WTC11 (cell line): Measurements from ENCODE around the gene ADGRL3. TPM values are rescaled to one million over a fixed set of nuclear protein-coding genes. Genes with fewer than 3 reads are reported as not detected.

Experiments
- ATAC-seq: fragments of 200-7000 bp; cut with Tn5 transposase; 2 replicates; pipeline ENCODE4 v1.10.0; 2021; ENCODE audit warnings: mild to moderate bottlenecking, moderate library complexity
- CTCF ChIA-PET: fragments of 300-600 bp; sonication (Branson Sonifier 250); formaldehyde crosslinking; loops from one replicate; lab custom pipeline; 2021; ENCODE audit warnings: antibody characterized with exemption; lab: Charles Lee
- POLR2A ChIA-PET: fragments of 350-600 bp; sonication (Branson Sonifier 250); formaldehyde crosslinking; loops from one replicate; lab custom pipeline; 2021; ENCODE audit warnings: antibody characterized with exemption; lab: Charles Lee
- DNase-seq: peaks from one replicate; pipeline ENCODE4 v3.0.0; 2021; ENCODE audit warnings: low spot score
- H3K27ac Mint-ChIP-seq: 2 replicates; pipeline ENCODE4 v1.8.0; 2021; ENCODE audit warnings: mixed read lengths
- H3K27me3 Mint-ChIP-seq: 2 replicates; pipeline ENCODE4 v1.8.0; 2021; ENCODE audit warnings: low read depth, mild to moderate bottlenecking, moderate library complexity, mixed read lengths
- H3K36me3 Mint-ChIP-seq: 2 replicates; pipeline ENCODE4 v1.8.0; 2021; ENCODE audit warnings: mixed read lengths
- H3K4me1 Mint-ChIP-seq: 2 replicates; pipeline ENCODE4 v1.8.0; 2022; ENCODE audit warnings: mixed read lengths
- H3K4me3 Mint-ChIP-seq: 2 replicates; pipeline ENCODE4 v1.8.0; 2021; ENCODE audit warnings: mild to moderate bottlenecking, moderate library complexity, mixed read lengths
- H3K9me3 Mint-ChIP-seq: 2 replicates; pipeline ENCODE4 v1.8.0; 2021; ENCODE audit warnings: mixed read lengths
- AFF4 ChIP-seq: sonication (generic); formaldehyde crosslinking; IDR thresholded peaks from 2 replicates; pipeline ENCODE4 v1.8.1; 2023; ENCODE audit warnings: mild to moderate bottlenecking, missing genetic modification reagents, borderline replicate concordance
- ATF1 ChIP-seq: sonication (generic); formaldehyde crosslinking; IDR thresholded peaks from 2 replicates; pipeline ENCODE4 v1.8.1; 2023; ENCODE audit warnings: mild to moderate bottlenecking, moderate library complexity, missing genetic modification reagents
- CBFB ChIP-seq: sonication (generic); formaldehyde crosslinking; IDR thresholded peaks from 2 replicates; pipeline ENCODE4 v1.8.1; 2022; ENCODE audit warnings: mild to moderate bottlenecking, low read depth, missing genetic modification reagents
- ETV6 ChIP-seq: sonication (generic); formaldehyde crosslinking; IDR thresholded peaks from 2 replicates; pipeline ENCODE4 v1.8.1; 2022; ENCODE audit warnings: mild to moderate bottlenecking, missing genetic modification reagents
- FOXJ3 ChIP-seq: sonication (generic); formaldehyde crosslinking; IDR thresholded peaks from 2 replicates; pipeline ENCODE4 v1.9.0; 2021; ENCODE audit warnings: missing genetic modification reagents, mild to moderate bottlenecking, borderline replicate concordance
- FOXK1 ChIP-seq: sonication (generic); formaldehyde crosslinking; IDR thresholded peaks from 2 replicates; pipeline ENCODE4 v1.8.0; 2022; ENCODE audit warnings: mild to moderate bottlenecking, moderate library complexity, missing genetic modification reagents
- GABPB1 ChIP-seq: sonication (generic); formaldehyde crosslinking; IDR thresholded peaks from 2 replicates; pipeline ENCODE4 v1.8.1; 2023; ENCODE audit warnings: mild to moderate bottlenecking, missing genetic modification reagents
- IRF1 ChIP-seq: sonication (generic); formaldehyde crosslinking; IDR thresholded peaks from 2 replicates; pipeline ENCODE4 v1.8.0; 2023; ENCODE audit warnings: missing genetic modification reagents
- IRF2 ChIP-seq: sonication (generic); formaldehyde crosslinking; IDR thresholded peaks from 2 replicates; pipeline ENCODE4 v1.8.0; 2022; ENCODE audit warnings: low read depth, missing genetic modification reagents, borderline replicate concordance
- MLX ChIP-seq: sonication (generic); formaldehyde crosslinking; IDR thresholded peaks from 2 replicates; pipeline ENCODE4 v1.8.1; 2023; ENCODE audit warnings: mild to moderate bottlenecking, missing genetic modification reagents, moderate library complexity
- OVOL2 ChIP-seq: fragments of 250-450 bp; sonication (Bioruptor Pico); IDR thresholded peaks from 2 replicates; pipeline ENCODE4 v1.9.0; 2021; ENCODE audit warnings: mild to moderate bottlenecking, borderline replicate concordance
- PRDM15 ChIP-seq: sonication (generic); formaldehyde crosslinking; IDR thresholded peaks from 2 replicates; pipeline ENCODE4 v1.8.0; 2022; ENCODE audit warnings: missing genetic modification reagents
- PREB ChIP-seq: sonication (generic); formaldehyde crosslinking; IDR thresholded peaks from 2 replicates; pipeline ENCODE4 v1.8.1; 2022; ENCODE audit warnings: mild to moderate bottlenecking, missing genetic modification reagents, moderate library complexity, borderline replicate concordance
- RORB ChIP-seq: fragments of 250-450 bp; sonication (Bioruptor Pico); IDR thresholded peaks from 2 replicates; pipeline ENCODE4 v1.9.0; 2021; ENCODE audit warnings: mild to moderate bottlenecking
- TCF7 ChIP-seq: sonication (generic); formaldehyde crosslinking; IDR thresholded peaks from 2 replicates; pipeline ENCODE4 v1.8.0; 2022; ENCODE audit warnings: mild to moderate bottlenecking, low read depth, missing genetic modification reagents, moderate library complexity
- ZBTB21 ChIP-seq: sonication (generic); formaldehyde crosslinking; IDR thresholded peaks from 2 replicates; pipeline ENCODE4 v1.8.1; 2023; ENCODE audit warnings: mild to moderate bottlenecking, missing genetic modification reagents, borderline replicate concordance
- ZBTB43 ChIP-seq: sonication (generic); formaldehyde crosslinking; IDR thresholded peaks from 2 replicates; pipeline ENCODE4 v1.8.1; 2023; ENCODE audit warnings: mild to moderate bottlenecking, missing genetic modification reagents
- ZNF219 ChIP-seq: sonication (generic); formaldehyde crosslinking; IDR thresholded peaks from 2 replicates; pipeline ENCODE4 v1.8.0; 2023; ENCODE audit warnings: missing genetic modification reagents, mild to moderate bottlenecking, borderline replicate concordance
- ZNF416 ChIP-seq: fragments of 250-450 bp; sonication (Bioruptor Pico); IDR thresholded peaks from 2 replicates; pipeline ENCODE4 v1.9.0; 2021; ENCODE audit warnings: mild to moderate bottlenecking, inconsistent platforms
- ZNF532 ChIP-seq: fragments of 250-450 bp; sonication (Bioruptor Pico); IDR thresholded peaks from 2 replicates; pipeline ENCODE4 v1.9.0; 2021; ENCODE audit warnings: mild to moderate bottlenecking, borderline replicate concordance
- total RNA-seq: library from RNA; stranded (reverse); gene quantifications from 3 replicates; pipeline ENCODE4 v1.2.3, GENCODE V29; 2021

The ADGRL3 gene
- total RNA-seq, 1 experiment from 2014 or later, result 8.7 TPM

GRCh38 chr4:62023633-62024032, 823.5 kb downstream of the ADGRL3 start:
- TF ChIP-seq FOXJ3 (CRISPR knock-in tag), result no peak
- no peak for TF ChIP-seq FOXK1 (CRISPR knock-in tag)
- TF ChIP-seq TCF7 (CRISPR knock-in tag), result no peak
- no peak for TF ChIP-seq GABPB1 (CRISPR knock-in tag)
- TF ChIP-seq MLX (CRISPR knock-in tag), result no peak
- no peak for TF ChIP-seq ZBTB43 (CRISPR knock-in tag)
- TF ChIP-seq PREB, result no peak
- no peak for TF ChIP-seq ZBTB21 (CRISPR knock-in tag)
- TF ChIP-seq IRF2 (CRISPR knock-in tag), result no peak
- TF ChIP-seq ZNF219 (CRISPR knock-in tag), result no peak
- TF ChIP-seq CBFB (CRISPR knock-in tag), result no peak
- no peak for TF ChIP-seq IRF1 (CRISPR knock-in tag)
- no peak for TF ChIP-seq ATF1 (CRISPR knock-in tag)
- TF ChIP-seq ETV6 (CRISPR knock-in tag), result no peak
- ChIA-PET POLR2A (no interaction called here), CTCF (no interaction called here)
- Mint-ChIP-seq H3K36me3 (no peaks in the 10 kb centered on the region), H3K9me3 (no peaks in the 10 kb centered on the region), H3K4me1 (peaks cover 3% of the 10 kb centered on the region; the same call in 1 of the 2 replicates), H3K27ac (no peak overlapping the region), H3K4me3 (no peak overlapping the region), H3K27me3 (no peaks in the 10 kb centered on the region)
- ATAC-seq, result no peak
- DNase-seq, result no peak

- ATAC-seq (no peak), DNase-seq (no peak)
- Mint-ChIP-seq H3K27me3 (no peaks in the 10 kb centered on the region), H3K27ac (no peak overlapping the region), H3K36me3 (no peaks in the 10 kb centered on the region), H3K9me3 (no peaks in the 10 kb centered on the region), H3K4me3 (no peak overlapping the region), H3K4me1 (0 out of 2 replicates have a peak, but pooled peaks cover 3% of the 10 kb centered on the region)
- POLR2A ChIA-PET, result no interaction called here
- CTCF ChIA-PET, result no interaction called here
- TF ChIP-seq ZNF532 (no peak), OVOL2 (no peak), RORB (no peak), PRDM15 (CRISPR knock-in tag) (no peak), AFF4 (CRISPR knock-in tag) (no peak), ZNF416 (CRISPR knock-in tag) (no peak), GABPB1 (CRISPR knock-in tag) (no peak)
These were observed 828.6 kb downstream of the ADGRL3 start for GRCh38 chr4:62028745-62029144.
